Sigmoid colon (tissue), 4 donors: Measurements from ENCODE around the gene TMEM164.

ENCODE experiments used
- EP300 ChIP-seq, 4 donors: sonication (generic); formaldehyde crosslinking; IDR thresholded peaks; one replicate each; pipeline ENCODE4 v1.6.1; 2017; ENCODE audit warnings: antibody characterized with exemption in 4 of 4
- POLR2A ChIP-seq, 2 donors: fragments of 450-650 bp; IDR thresholded peaks; one replicate each; pipeline ENCODE4 v1.6.1; 2016; ENCODE audit warnings: antibody characterized with exemption in 2 of 2, mild to moderate bottlenecking in 2 of 2, moderate library complexity in 2 of 2
- POLR2AphosphoS5 ChIP-seq, 4 donors: sonication (generic); formaldehyde crosslinking; IDR thresholded peaks; one replicate each; pipeline ENCODE4 v1.6.1; 2017; ENCODE audit warnings: antibody characterized with exemption in 4 of 4
- TF ChIP-seq, protein P1 (sequence below), 4 experiments: fragments of 450-650 bp in 3 of 4; fragments of 200-600 bp in 1 of 4; IDR thresholded peaks; one replicate each; pipeline ENCODE4 v1.5.1; 2016 to 2019; ENCODE audit warnings: antibody characterized with exemption in 4 of 4, mild to moderate bottlenecking in 3 of 4, moderate library complexity in 2 of 4

DNA sequence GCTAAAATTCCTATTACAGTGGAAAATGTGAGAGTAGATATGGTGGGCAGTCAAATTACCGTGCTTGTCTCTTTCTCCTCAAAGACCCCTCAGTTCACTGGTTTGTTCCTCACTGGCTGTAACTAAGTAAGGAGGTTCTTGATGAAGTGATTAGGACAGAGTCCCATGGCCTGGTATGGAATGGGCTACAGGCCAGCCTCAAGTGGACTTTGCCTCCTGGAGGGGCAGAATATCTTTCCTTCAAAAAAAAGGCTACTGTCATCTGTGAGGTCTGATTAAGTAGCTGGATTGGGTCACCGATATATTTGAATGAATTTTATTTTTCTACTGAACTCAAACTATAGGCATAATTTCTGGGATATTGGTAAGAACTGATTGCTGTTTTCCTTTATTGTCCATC lies 38.5 kb upstream of the TMEM164 start:
- TF ChIP-seq POLR2AphosphoS5 (IDR thresholded peaks at IDR 0.05) (no peak), POLR2A (IDR thresholded peaks at IDR 0.05) (no peak), EP300 (IDR thresholded peaks at IDR 0.05) (no peak)
- TF ChIP-seq, protein P1, sequence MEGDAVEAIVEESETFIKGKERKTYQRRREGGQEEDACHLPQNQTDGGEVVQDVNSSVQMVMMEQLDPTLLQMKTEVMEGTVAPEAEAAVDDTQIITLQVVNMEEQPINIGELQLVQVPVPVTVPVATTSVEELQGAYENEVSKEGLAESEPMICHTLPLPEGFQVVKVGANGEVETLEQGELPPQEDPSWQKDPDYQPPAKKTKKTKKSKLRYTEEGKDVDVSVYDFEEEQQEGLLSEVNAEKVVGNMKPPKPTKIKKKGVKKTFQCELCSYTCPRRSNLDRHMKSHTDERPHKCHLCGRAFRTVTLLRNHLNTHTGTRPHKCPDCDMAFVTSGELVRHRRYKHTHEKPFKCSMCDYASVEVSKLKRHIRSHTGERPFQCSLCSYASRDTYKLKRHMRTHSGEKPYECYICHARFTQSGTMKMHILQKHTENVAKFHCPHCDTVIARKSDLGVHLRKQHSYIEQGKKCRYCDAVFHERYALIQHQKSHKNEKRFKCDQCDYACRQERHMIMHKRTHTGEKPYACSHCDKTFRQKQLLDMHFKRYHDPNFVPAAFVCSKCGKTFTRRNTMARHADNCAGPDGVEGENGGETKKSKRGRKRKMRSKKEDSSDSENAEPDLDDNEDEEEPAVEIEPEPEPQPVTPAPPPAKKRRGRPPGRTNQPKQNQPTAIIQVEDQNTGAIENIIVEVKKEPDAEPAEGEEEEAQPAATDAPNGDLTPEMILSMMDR (IDR thresholded peaks at IDR 0.05), result no peak
